Neural crest cell (in vitro differentiated cells): ENCODE results near the gene SLC2A2. TPM values are rescaled to one million over a fixed set of nuclear protein-coding genes. Genes with fewer than 3 reads are reported as not detected.

Source experiments
- DNase-seq: peaks from one replicate; pipeline ENCODE4 v3.0.0; 2021; ENCODE audit warnings: low read depth, mixed read lengths, low spot score
- H3K27ac Mint-ChIP-seq: one replicate; pipeline ENCODE4 v1.8.0; 2021; ENCODE audit warnings: mild to moderate bottlenecking, mixed read lengths; ENCODE audit not compliant: unreplicated experiment
- H3K27me3 Mint-ChIP-seq: 2 replicates; pipeline ENCODE4 v1.8.0; 2021; ENCODE audit warnings: low read depth, mild to moderate bottlenecking, mixed read lengths
- H3K36me3 Mint-ChIP-seq: 2 replicates; pipeline ENCODE4 v1.8.0; 2021; ENCODE audit warnings: low read depth, mild to moderate bottlenecking, mixed read lengths
- H3K4me1 Mint-ChIP-seq: 2 replicates; pipeline ENCODE4 v1.8.0; 2021; ENCODE audit warnings: mixed read lengths
- H3K4me3 Mint-ChIP-seq: one replicate; pipeline ENCODE4 v1.8.0; 2021; ENCODE audit warnings: mild to moderate bottlenecking, mixed read lengths
- H3K9me3 Mint-ChIP-seq: 2 replicates; pipeline ENCODE4 v1.8.0; 2021; ENCODE audit warnings: mixed read lengths
- CTCF ChIP-seq: fragments of 200-600 bp; sonication (generic); conservative IDR thresholded peaks from 2 replicates; pipeline ENCODE4 v1.5.0; 2021; ENCODE audit warnings: antibody characterized with exemption, mild to moderate bottlenecking
- long read RNA-seq: library from polyadenylated mRNA; unstranded; transcript quantifications from one replicate; pipeline ENCODE4 v2.0.0, GENCODE V29; 2020
- total RNA-seq: library from RNA; stranded (reverse); gene quantifications from 2 replicates; pipeline ENCODE4 v1.2.1, GENCODE V29; 2021

SLC2A2 gene
- not detected in 2 replicates for total RNA-seq
- long read RNA-seq, result 0 reads

- H3K4me3 Mint-ChIP-seq, result no peak within 1 kb of the TSS
Observed at GRCh38 chr3:171026597-171027293, at the start of gene SLC2A2. Gene SLC2A2 (minus strand): TSS chr3:171026720. CDS start chr3:171026670, 50 bp downstream.

GRCh38 chr3:171072432-171072831 is 45.9 kb upstream of the SLC2A2 start:
- Mint-ChIP-seq H3K36me3 (peaks cover 25% of the 10 kb centered on the region), H3K9me3 (no peaks in the 10 kb centered on the region), H3K27ac (no peak overlapping the region)

More at GRCh38 chr3:171026597-171027293, at the start of gene SLC2A2:
- Mint-ChIP-seq H3K27me3 (no peaks in the 10 kb centered on the region), H3K4me1 (no peaks in the 10 kb centered on the region), H3K9me3 (no peaks in the 10 kb centered on the region), H3K36me3 (no peaks in the 10 kb centered on the region), H3K27ac (peak within 1 kb of the TSS; percentile 39)
- no peak for DNase-seq
- no peak for TF ChIP-seq CTCF

GRCh38 chr3:171068658-171069057 is 42.1 kb upstream of the SLC2A2 start:
- TF ChIP-seq CTCF, result no peak
- DNase-seq, result no peak
- H3K9me3 Mint-ChIP-seq, result no peaks in the 10 kb centered on the region

More at GRCh38 chr3:171072432-171072831, 45.9 kb upstream of the SLC2A2 start:
- no peak for DNase-seq
- no peaks in the 10 kb centered on the region for H3K4me1 Mint-ChIP-seq
- no peak overlapping the region for H3K4me3 Mint-ChIP-seq
- TF ChIP-seq CTCF, result no peak
- H3K27me3 Mint-ChIP-seq, result no peaks in the 10 kb centered on the region

GRCh38 chr3:171066206-171066605 is 39.7 kb upstream of the SLC2A2 start:
- TF ChIP-seq CTCF, result no peak
- Mint-ChIP-seq H3K4me1 (no peaks in the 10 kb centered on the region), H3K27me3 (no peaks in the 10 kb centered on the region), H3K9me3 (no peaks in the 10 kb centered on the region), H3K36me3 (peaks cover 48% of the 10 kb centered on the region), H3K4me3 (no peak overlapping the region), H3K27ac (no peak overlapping the region)
- DNase-seq, result no peak

More at GRCh38 chr3:171068658-171069057, 42.1 kb upstream of the SLC2A2 start:
- H3K4me1 Mint-ChIP-seq, result no peaks in the 10 kb centered on the region
- peaks cover 46% of the 10 kb centered on the region for H3K36me3 Mint-ChIP-seq
- H3K27me3 Mint-ChIP-seq, result no peaks in the 10 kb centered on the region
- no peak overlapping the region for H3K27ac Mint-ChIP-seq
- H3K4me3 Mint-ChIP-seq, result no peak overlapping the region

GRCh38 chr3:171065732-171066131 is 39.2 kb upstream of the SLC2A2 start:
- H3K27ac Mint-ChIP-seq, result no peak overlapping the region
- peaks cover 48% of the 10 kb centered on the region for H3K36me3 Mint-ChIP-seq

More at GRCh38 chr3:171065732-171066131, 39.2 kb upstream of the SLC2A2 start:
- Mint-ChIP-seq H3K4me1 (no peaks in the 10 kb centered on the region), H3K4me3 (no peak overlapping the region), H3K27me3 (no peaks in the 10 kb centered on the region), H3K9me3 (no peaks in the 10 kb centered on the region)
- no peak for TF ChIP-seq CTCF
- DNase-seq, result no peak
